Hindlimb muscle (tissue), 1 donor: ENCODE results near the gene ZC3H12D. TPM values are rescaled to one million over a fixed set of nuclear protein-coding genes. Genes with fewer than 3 reads are reported as not detected.

Source experiments
- DNase-seq: peaks from one replicate; pipeline ENCODE4 v3.0.0-alpha.2; 2013
- polyA plus RNA-seq: library from polyadenylated mRNA; unstranded; fragments of 120-200 nt; gene quantifications from one replicate; pipeline ENCODE4 v1.2.1, GENCODE V29; 2013; ENCODE audit not compliant: insufficient read length

The ZC3H12D gene
- polyA plus RNA-seq, 1 donor = 0.46 TPM

- no peak for DNase-seq
These were observed 75.2 kb downstream of the ZC3H12D start for GRCh38 chr6:149409617-149410016.

- DNase-seq = no peak
These were observed 78.7 kb downstream of the ZC3H12D start for GRCh38 chr6:149405823-149406765.

- DNase-seq = no peak
These were observed 81.3 kb downstream of the ZC3H12D start for GRCh38 chr6:149403534-149403933.

GRCh38 chr6:149400050-149400449, 84.8 kb downstream of the ZC3H12D start, which contains the start of gene SUMO4:
Gene SUMO4 (plus strand): TSS chr6:149400262. CDS start chr6:149400392, 130 bp downstream.
- no peak for DNase-seq

GRCh38 chr6:149397384-149397783, 87.4 kb downstream of the ZC3H12D start:
- no peak for DNase-seq

Other genes with a start within 250 kb of the ZC3H12D start
- gene TAB2, start 167.3 kb downstream of the ZC3H12D start, polyA plus RNA-seq = 57.7 TPM
- 0.52 TPM for gene SUMO4, start 84.8 kb downstream of the ZC3H12D start, polyA plus RNA-seq
- gene PPIL4, start 61.0 kb upstream of the ZC3H12D start, polyA plus RNA-seq = 26.8 TPM
- gene GINM1, start 81.4 kb upstream of the ZC3H12D start, polyA plus RNA-seq = 45.7 TPM
- 21.1 TPM for gene KATNA1, start 163.7 kb upstream of the ZC3H12D start, polyA plus RNA-seq
- 19.4 TPM for gene LATS1, start 233.1 kb upstream of the ZC3H12D start, polyA plus RNA-seq